HG03066 (cell line): Measurements from ENCODE around the gene MAPRE2.

Source experiments
- ATAC-seq: cut with Tn5 transposase; IDR thresholded peaks from one replicate; pipeline ENCODE4 v1.9.1; 2021; ENCODE audit warnings: low read depth; ENCODE audit not compliant: unreplicated experiment

The MAPRE2 gene

DNA sequence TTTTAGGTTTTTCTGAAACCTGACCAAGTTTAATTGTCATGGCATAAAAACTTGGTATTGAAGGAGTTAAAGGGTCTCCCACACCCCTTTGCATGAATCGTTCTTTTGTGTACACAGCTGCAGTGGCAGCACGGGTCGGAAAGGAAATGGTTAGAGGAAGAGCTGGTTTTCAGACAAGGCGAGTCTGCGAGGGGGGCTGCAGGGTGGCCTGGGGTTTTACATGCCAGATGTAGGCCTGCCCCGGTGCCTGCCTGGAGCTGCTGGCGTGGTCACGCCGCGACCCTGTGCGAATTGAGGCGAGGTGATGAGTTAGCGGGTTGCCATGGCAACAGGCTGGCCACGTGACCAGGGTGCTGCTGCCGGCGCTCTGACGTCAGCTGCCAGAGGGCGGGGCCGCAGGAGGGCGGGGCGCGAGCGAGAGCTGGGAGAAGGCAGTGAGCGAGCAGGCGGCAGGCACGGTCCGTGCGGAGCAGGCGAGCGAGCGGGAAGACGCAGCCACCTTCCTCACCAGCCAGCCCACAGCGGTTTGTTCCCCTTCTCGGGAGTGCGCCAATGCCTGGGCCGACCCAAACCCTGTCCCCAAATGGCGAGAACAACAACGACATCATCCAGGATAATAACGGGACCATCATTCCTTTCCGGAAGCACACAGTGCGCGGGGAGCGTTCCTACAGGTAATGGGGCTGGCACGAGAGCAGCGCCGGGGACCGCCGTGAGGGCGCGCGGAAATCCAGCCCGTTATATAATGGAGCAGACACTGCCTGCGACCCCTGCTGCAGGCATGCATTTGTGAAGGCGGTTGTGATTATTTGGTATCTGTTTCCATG, at the start of gene MAPRE2:
TSS of gene MAPRE2 (plus strand) at position 426 of the 827 bp plus-strand sequence. CDS start at position 553, 127 bp downstream.
- peak; percentile 74 for ATAC-seq

DNA sequence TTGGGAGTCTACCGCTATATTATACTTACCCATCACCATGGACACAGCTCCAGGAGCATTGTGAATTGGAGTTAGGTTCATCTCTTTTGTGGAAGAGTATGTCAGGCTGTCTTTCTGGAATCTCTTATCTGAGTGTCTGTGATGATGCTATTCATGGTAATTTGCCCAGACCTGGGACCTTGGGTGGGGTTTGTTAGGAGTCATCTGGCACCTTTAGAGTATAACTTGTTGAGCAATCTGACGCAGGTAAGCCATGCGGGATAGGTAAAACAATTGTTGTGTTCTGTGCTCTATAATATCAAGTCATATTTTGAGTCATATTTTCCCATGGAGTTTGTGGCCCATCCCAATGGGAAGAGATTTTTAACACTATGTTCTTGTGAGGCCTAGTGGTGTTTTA, 49.7 kb upstream of the MAPRE2 start:
- no peak for ATAC-seq

DNA sequence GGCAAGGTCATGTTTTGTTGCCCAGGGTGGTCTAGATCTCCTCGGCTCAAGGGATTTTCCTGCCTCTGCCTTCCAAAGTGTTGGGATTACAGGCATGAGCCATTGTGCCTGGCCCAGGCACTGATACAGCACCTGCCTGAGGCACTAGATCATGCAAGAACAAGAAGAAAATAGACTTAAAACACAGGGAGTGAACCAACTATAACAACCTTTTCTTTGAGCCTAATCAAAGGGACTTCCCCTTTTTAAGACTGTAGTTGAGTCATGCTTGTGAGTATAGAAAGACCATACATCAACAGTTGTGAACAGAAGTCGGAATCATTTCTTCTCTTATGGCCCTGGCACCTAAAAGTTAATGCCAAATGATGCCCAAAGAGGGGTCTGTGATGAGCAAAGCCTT, 47.9 kb upstream of the MAPRE2 start:
- ATAC-seq, result no peak

DNA sequence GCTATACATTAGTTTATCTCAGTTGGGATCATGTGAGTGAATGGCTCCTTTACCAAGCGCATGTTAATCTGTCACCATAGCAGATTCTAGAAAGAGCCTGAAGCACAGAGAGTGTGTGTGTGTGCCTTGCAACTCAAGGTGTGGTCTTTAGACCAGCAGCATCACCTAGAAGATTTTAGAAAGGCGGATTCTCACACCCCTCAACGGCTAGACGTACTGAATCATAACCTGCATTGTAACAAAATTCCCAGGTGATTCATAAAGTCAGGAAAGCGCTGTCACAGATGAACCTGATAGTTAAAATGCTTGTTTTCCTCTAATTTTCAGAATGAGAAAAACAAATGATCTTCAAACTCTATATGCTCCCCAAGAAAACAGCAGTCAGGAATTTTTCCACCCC, 45.5 kb upstream of the MAPRE2 start:
- ATAC-seq, result no peak

DNA sequence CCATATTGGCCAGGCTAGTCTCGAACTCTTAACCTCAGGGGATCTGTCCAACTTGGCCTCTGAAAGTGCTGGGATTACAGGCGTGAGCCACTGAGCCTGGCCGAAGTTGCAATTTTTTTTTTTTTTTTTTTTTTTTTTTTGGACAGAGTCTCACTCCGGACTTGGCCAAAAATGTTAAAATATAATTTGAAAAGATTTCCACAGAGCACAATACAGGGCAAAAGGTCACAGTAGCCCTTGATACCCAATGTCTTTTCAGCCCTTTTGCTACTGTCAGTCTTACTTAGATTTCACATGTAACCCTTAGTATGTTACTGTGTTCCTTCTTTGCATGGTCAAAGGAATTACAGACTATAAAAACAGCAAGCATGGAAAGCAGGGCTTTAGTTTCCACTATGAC, 42.6 kb upstream of the MAPRE2 start:
- ATAC-seq, result no peak

DNA sequence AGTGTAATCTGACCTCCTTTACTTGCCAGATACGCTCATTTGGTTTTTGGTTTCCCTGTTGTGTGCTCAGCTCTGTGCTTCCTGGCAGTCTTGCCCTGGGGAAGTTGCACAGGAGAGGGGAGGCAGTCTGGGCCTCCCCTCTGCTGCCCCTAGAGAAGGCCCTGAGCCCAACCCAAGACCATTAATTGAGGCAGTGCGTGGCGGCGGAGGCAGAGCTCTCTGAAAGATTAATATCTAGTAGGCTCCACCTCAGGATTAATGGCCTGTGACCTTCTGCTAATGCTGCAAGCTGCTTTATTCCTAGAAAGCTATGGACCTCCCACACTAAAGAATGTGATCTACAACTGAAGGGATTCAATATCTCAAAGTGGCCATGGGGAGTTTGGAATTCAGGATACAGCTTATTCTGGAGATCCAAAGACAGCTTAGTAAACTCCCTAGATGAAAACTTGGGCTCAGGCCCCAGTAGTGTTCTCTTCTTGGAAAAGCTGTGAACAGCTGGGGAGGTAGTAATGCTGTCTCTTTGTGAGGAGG, 41.4 kb upstream of the MAPRE2 start:
- no peak for ATAC-seq

DNA sequence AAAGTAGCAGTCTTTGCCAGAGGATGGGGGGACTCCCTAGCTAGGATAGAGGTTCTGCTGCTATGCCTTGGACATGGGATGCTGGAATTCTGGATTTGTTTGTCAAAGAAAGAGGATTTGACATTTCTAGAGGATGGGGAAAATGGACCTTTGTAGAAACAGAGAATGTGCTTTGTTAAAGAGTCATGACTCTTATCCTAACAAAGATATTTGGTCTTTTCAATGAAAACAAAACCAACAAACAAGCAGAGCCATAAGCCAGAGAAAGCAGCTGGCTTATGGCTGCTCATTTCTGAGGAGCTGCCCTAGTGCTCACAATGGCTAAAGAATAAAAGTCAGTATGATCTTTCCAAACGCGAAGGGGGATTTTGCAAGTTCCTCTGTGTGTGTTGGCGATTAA, 40.8 kb upstream of the MAPRE2 start:
- no peak for ATAC-seq

DNA sequence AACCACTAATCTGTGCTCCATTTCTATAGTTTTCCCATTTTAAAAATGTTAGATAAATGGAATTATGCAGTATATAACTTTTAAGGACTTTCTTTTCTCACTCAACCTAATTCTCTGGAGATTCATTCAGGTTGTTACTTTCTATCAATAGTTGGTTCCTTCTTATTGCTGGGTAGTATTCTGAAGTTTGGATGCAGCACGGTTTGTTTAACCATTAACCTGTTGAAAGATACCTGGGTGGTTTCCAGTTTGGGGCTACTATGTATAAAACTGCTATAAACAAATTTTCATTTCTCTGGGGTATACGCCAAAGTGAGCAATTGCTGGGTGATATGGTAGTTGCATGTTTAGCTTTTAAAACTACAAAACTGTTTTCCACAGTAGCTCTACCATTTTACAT, 39.1 kb upstream of the MAPRE2 start:
- ATAC-seq, result no peak

DNA sequence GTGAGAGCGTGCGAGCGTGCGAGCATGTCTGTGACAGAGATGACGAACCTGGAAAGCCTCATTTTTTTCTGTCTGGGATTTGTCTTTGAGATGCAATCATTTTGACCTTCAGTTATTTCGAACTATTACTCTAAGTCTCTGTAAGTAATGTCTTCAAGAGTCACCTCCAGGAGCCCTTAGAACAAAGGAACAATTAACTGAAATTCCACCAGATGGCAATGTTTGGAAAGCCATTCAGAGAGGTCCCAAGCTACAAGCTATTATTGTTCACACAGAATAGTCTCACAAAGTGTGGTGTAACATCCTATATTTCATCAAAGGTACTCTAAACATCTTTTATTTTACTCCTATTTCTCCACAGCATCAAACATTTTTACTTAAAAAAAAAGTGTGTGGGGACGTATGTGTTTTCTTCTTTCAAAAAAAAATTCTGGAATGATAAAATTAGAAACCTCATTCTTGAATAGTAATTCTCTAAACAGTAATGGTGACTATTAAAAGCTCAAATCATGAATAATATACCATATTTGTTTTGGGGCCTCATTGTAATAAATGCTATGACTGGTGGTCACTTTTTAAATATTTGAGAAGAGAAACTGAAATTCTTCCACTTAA, 35.1 kb upstream of the MAPRE2 start:
- peak; percentile 76 for ATAC-seq

DNA sequence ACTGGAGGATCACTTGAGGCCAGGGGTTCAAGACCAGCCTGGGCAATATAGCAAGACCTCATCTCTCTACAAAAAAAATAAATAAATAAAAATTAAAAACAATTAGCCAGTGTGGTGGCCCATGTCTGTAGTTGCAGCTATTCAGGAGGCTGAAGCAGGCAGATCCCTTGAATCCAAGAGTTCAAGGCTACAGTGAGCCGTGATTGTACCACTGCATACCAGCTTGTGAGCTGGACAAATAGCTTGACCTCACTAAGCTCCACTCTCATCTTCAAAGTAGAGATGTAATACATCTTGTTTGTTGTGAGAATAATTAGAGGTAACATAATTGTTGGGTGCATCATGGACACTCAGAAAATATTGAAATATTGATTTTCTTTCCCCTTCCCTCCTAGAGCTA, 31.1 kb upstream of the MAPRE2 start:
- ATAC-seq, result no peak

DNA sequence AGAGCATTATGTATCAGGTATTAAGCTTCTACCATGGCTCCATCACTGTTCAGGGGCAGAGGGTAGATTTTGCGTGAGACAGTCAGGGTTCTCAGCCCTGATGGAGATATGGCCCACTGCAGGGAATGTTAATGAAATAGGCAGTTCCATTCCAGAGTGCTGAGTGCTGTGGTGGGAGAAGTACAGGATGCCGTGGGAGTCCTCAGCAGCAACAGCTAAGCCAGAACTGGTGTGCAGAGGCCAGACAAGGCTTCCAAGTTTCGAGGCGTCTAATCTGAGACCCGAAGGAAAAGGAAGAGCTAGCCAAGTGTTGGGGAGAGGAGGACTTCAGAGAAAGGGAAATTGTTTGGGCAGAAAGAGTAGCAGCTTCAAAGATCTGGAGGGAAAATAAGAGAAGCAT, 30.2 kb upstream of the MAPRE2 start:
- ATAC-seq, result no peak

DNA sequence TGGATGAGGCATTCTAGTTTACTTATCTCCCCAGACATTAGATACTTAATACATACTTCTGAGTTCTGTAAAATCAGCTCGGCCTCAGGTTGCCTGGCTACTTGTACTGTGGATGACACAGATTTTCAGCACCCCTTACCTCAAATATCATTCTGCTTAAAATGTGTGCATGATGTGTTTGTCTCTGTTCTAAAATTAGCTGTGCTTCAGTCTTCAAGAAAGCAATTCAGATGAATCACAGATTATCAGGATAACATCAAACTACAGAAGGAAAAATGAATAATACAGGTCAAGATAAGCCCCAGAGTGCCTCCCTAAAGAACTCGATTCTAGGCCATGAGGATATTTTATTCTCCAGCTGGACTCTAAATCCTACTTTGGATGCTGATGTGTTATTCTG, 21.3 kb upstream of the MAPRE2 start:
- ATAC-seq, result no peak

DNA sequence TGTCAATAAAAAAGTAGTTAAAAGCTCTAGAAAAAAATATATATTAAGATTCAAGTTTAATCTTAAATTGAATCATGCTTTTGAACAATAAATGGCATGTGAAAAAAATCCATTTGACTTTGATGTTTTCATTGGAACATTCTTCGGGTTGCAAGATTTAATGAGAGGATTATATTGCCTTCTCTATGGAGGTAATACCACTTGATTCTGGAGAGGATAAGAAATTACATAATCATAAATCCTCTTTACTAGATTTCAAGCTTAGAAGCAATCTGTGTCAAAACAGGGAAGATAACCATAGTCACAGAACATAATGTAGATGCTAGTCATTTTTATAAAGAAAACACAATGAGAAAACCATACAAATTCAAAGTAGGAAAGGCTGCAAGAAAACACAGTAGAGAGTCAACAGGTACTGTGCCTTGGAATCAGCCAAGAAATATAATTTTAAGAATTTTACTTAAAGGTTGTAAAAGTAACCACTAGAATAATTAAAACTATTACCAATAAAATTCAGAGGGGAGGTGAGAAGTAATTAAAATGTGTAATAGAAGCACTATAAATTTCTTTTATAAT, 18.7 kb upstream of the MAPRE2 start:
- no peak for ATAC-seq

DNA sequence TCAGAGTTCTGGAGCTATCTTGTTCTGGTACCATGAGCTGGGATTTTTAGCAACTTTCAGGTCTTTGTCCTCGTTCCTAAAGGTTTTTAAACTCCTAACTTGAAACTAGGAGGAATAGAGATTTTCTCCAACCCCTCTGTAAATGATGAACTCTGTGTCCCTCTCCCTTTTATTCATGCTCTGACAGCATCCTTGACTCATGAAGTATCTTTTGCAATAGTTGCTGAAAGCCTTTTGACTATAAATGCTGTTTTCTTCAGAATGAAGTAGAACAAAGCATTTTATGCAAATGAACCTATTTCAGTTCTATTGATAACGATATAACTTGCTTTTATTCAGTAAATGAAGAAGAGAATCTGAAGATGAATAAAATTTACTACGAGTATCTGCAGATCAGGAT, 17.0 kb upstream of the MAPRE2 start:
- no peak for ATAC-seq

DNA sequence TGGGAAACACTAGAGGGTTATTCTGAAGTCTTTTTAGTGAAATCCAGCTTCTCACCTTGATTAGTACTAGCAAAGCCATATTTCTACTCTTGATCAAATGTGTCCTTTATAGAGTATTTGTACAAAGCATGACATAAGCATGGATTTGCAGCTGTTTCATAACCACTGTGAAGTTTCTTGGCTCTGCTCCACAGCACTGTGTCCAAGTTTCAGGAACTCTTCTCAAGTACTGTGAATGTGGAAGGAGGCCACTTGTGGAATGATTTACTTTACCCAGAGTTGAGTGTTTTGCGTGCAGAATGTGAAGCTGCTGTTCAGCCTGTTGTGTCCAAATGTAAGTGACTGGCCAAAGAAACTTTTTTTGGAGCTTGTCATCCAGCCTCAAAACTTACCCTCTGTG, 16.2 kb upstream of the MAPRE2 start:
- no peak for ATAC-seq

DNA sequence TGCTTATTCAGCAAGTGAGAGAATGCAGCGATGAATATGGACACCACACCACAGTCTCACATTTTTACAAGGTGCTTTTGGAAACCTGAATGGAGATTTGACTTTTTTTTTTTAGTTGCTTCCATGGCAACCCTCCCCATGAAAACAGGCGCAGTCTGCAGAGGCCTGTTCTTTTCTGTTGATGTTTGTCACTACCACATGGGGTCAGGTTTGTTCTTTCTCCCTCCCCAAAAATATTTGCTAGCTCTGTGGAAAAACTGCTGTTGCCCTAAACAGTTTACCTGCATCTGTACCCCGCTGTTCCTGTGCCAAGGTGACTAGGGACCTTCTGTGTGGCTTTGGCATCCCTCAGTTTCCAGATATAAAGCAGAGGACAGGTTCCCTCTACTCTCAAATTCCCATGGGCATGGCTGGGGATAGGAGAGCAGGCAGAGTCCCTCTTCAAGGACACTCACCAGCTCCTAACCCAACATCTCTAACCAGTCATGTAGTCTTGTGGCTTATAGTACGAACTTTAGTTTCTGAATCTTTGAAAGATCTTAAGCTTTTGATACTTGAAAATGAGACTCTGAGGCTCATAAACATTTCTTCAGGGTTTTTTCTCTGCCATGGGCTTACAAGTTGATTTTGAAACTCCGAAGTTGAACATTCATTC, 14.7 kb upstream of the MAPRE2 start:
- ATAC-seq, result no peak

DNA sequence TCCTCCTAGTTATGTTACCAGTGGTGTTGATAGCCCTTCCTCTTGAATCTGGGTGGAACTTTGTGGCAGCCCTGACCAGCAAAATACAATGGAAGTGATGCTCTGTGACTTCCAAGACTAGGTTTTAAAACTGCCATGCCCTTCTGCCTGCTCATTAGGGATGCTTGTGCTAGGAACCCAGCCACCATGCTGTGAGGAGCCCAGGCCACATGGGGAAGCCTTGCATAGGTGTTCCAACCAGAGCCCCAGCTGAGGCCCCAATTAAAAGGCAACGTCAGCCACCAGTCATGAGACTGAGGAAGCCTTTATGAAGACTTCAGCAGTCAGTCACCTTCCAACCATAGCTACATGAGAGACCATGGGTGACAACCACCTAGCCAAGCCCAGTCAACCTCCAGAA, 14.0 kb upstream of the MAPRE2 start:
- ATAC-seq, result no peak

DNA sequence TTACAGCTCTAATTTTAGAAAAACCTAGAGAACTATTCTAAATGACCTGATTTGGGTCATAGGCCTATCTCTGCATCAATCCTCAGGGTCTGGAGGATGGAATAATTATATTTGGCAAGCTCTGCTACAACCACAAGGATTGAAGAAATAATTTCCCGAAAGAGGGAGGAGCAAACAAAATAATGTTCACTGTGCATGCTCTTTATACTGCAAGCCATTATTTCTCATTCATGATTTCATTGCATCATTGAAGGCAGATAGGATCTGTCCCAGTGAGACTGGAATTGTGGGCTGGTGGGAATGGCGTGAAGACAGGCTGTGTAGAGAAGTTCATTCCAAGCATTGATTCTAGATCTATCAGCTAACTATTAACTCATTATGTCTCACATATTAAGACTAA, 12.7 kb upstream of the MAPRE2 start:
- no peak for ATAC-seq

DNA sequence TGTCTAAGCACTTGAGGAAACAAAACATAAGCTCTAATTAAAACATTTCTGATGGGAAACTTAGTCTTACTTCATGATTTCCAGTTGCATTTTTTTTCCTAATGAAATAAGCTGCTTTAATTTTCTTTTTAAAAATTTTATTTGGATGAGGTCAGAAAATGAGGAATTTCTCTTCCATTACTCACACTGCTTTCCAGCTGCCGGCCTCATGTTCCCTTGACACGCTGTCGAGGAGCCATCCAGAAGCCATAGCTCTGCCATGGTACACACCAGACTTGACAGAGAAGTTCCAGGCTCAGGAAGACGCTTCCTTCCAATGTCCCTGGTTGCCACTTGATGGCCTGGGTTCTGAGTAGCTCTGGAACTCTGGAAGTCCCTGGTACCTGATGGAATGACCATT, 12.1 kb upstream of the MAPRE2 start:
- no peak for ATAC-seq

DNA sequence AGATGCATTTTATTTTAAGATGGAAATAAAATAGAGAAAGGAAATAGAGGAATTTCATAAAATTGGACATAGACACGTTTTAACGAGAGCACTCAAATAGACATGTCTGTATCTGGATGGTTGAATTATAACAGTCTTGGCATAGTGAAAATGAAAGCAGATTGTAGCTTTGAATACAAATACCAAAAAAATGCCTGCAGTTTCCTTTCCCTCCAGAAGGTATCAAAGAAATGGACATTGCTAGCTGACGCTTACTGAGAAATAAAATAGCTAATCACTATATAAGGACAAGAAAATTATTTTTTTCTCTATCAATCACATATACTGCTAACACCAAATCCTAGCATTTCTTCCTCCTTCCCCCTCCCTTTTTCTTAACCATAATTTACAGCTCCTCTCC, 11.4 kb upstream of the MAPRE2 start:
- ATAC-seq, result peak; percentile 73

DNA sequence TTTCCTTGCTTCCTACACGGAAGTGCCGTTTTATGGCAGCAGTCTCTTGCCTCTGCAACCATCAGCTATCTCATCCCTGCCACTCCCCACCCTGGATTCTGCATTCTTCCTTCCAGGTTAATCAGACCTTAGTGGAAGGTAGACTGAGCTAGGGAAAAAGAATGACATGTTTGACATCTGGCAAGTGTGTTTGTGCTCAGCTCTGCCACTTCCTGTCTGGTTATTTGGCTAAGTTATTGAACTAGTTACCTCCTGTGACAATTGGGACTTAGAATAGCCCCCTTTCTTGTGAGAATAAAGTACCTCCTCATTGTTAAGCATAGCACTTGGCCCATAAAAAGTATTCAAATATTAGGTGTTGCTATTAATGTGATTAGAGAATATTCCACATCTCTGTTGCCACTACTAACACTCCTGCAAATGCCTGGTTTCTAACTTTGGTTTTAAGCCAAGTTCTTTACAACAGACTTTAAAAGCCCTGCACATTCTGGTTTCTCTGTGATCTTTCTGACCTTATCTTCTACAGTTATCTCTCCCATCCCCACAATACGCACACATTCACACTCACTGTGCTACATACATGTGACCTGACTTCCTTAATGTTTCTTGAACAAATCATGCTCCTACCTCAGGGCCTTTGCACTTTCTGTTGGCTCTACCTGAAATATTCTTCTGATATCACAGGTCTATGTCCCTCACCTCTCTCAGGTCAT, 10.8 kb upstream of the MAPRE2 start:
- ATAC-seq, result peak; percentile 37
